ENCODE measurements around the gene ZNF786.
"Not testable (repeated sequence)": the region's sequence is repeated elsewhere in the genome, so short reads cannot be mapped to it uniquely, and the experiment has no call there.

Gene ZNF786

DNA sequence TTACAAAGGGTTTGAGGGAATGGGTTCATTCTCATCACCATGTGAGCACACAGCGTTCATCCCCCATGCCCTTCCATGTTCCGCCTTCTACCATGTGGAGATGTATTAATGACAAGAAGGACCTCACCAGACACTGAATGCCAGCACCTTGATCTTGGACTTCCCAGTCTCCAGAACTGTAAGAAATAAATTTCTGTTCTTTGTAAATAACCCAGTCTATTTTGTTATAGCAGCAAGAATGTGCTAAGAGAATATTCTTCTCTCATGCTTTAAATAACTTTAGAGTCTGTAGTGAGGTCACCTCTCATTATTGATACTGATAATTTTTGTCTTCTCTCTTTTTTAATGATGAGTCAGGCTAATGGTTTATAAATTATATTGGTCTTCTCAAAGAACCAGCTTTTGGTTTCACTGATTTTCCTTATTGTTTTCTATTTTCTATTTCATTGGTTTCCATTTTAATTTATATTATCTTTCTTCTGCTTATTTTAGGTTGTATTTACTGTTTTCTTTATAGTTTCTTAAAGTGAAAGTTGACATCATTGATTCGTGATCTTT lies 59.1 kb downstream of the ZNF786 start:
- no peak for DNase-seq (ENCODE audit: low read depth)

DNA sequence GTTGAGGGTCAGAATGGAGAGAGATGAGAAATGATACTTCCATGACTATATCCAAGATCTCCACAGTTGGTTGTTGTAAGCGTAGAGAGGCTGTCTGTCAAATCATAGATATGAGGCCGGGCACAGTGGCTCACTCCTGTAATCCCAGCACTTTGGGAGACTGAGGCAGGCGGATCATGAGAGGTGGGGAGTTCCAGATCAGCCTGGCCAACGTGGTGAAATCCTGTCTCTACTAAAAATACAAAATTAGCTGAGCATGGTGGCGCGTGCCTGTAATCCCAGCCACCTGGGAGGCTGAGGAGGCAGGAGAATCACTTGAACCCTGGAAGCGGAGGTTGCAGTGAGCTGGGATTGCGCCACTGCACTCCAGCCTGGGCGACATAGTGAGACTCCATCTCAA lies 60.1 kb downstream of the ZNF786 start:
- DNase-seq (ENCODE audit: low read depth): not testable (repeated sequence)

DNA sequence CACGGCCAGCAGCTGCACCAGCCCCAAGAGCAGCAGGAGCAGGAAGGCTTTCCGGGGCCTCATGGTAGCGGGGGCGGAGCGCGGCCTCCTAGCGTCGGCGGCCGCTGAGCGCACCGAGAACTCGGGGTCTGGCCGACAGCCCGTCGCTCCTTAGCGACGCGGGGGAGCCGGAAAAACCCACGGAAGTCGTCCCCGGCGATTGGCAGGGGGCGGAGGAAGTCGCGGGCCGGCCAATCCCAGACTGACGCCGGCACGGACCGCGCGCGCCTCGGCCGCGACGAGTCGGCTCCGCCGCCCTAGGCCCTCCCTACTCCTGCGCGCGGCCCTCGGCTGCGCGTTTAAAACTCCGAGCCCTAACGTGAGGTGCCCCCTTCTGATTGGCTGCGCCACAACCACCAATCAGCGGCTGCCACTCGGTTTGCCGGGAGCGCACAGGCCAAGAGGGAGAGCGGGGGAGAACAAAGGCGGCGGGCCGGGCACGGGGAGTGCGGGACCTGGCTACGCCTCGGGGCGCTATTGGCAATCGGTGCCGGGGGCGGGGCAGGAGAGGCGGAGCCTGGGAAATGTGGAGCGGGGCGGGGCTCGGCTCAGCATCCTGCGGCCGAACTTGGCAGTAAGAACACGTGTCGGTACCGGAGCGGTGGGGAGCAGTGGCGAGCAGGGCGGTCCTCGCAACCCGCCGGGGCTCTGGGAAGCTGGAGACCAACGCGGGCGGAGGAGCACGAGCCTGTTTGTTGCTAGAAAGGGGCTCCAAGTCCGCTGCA lies 62.0 kb downstream of the ZNF786 start, which contains the start of gene PDIA4:
Gene PDIA4, minus strand, starts transcription at position 160 of the 764 bp plus-strand sequence. Its CDS starts 97 bp downstream, at position 63.
- DNase-seq (ENCODE audit: low read depth): peak; percentile 100

DNA sequence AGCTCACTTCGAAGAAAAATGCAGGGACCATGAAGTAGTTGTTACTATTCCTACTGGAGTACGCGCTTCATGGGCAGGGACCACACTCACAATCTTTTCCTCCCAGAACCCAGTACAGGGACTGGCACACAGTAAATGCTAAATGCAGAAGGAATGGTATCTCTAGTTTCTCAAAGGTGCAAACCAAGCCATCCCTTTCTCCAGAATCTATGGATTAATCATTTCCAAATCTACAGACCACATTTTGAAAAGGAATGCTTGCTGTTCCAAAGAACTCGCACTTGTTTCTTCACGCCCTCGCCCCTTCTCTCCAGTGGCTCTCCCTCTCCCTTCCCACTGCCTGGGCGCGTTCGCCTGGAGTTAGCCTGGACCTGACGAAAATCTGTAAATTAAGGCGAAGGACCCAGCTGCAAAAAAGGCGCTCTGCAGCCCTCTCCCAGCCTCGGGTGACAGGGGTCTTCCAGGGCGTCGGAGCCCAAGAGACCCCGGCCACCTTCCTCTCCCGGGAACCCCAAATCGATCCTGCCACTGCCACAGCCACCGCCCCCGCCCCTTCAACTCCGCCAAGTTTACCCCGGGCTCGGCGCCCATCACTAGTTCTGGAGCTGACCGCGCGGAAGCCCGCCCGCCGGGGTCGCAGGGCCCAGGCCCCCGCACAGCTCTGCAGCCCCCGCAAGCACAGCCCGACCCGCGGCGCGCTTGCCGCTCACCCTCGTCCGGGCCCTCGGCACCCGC lies 62.7 kb downstream of the ZNF786 start:
- no peak for DNase-seq (ENCODE audit: low read depth)

DNA sequence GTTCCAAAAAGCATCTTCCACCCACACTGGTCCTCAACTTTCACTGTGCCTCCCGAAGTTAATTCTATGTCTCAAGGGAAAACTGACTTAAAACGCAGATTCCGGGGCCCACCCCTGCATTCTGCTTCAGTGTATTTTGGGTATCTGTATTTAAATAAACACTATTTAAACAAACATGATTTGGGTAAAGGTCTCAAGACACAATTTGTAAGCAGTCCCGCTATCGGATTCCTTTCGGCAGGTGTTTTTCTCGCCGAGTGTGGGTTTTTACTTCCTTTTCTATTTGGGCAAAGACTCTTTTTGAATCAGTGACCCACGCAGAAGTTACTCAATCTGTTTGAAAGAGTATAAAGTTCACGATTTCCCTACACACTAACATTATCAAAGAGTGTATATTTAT lies 63.5 kb downstream of the ZNF786 start:
- DNase-seq (ENCODE audit: low read depth): no peak

DNA sequence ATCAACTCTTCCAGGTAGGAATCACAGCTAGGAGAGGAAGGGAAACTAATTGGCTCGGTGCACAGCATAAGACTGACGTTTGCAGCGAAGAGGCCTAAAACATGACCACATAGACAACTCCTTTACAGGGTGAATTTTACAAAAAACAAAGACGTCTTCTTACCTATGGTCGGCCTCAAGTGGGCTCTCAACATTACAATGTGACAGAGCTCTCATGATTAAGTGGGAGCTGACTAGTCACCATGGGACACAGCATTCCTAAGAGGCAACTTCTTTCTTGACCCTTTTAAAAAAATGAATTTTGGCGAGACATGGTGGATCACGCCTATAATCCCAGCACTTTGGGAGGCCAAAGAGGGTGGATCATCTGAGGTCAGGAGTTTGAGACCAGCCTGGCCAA lies 66.9 kb downstream of the ZNF786 start:
- DNase-seq (ENCODE audit: low read depth): no peak

DNA sequence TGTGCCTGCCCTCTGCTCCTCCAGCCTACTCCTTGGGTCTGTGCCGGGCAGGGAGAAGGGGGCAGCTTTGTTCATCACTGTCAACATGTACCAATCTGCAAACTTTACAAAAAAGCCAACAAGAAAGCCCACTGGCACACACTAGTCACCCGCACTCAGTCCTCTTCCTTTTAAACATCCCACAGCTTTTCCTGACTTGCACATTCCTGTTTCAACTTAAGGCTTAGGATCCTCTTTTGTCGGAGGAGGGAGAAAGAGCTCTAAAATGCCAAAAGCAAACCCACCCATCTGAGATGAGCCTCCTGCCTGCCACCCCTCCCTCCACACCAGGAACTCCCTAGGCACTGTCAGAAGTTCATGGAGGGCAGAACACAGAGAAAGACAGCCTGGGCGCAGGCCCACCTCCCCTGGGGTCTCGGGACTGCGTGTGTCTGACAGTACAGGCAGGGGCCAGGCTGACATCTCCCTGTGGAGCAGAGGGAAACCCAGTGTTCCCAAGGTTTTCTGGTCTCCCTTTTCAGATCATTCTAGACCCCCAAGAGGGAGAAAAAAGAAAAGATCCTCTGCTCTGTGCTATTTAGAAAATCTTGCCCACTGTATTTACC lies 67.7 kb downstream of the ZNF786 start:
- no peak for DNase-seq (ENCODE audit: low read depth)

DNA sequence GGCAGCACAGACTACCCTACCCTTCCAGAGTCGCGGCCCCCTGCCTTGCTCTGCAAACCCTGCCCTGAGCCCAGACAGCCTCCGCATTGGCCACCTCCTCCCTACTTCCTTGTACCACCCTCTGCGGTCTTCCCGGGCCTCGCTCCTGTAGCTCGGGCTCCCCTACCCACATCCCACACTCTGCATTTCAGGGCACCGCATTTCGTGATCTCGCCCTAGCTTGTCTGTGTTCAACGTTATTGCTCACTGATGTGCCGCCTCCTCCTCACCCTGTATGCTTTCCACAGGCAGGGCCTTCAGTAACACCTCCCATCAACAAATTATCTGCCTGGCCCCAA lies 68.8 kb downstream of the ZNF786 start:
- DNase-seq (ENCODE audit: low read depth): no peak

DNA sequence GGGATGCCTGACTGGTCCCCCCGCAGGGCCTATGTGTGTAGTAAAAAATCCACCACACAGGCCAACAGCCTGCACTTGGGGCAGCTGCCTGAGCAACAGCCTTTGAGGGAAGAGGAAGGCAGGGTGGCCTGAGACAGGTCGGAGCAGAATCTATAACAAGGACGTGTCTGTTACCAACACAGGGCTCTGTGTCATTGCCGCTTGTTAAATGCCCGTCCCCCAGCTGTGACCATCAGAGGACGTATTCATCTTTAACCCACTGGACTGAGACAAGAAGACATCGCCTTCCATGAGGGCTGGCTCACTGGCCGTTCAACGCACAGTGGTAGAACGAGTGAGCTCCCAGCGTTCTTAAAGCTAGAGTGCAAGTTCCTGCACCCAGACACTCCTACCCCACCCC lies 70.0 kb downstream of the ZNF786 start:
- no peak for DNase-seq (ENCODE audit: low read depth)

All from stimulated activated CD8-positive, alpha-beta memory T cell treated with anti-CD3 and anti-CD28 coated beads, Interleukin-7, amount 100 ng/mL, for 24 hours (primary cell).